Adrenal gland (tissue), 5 donors: ENCODE data around the gene ZNRF3.

Experiments used
- CTCF ChIP-seq, 6 experiments: fragments of 450-650 bp in 4 of 6; fragments of 200-600 bp in 2 of 6; sonication (generic) in 1 of 6; IDR thresholded peaks; 1 replicate in 5 of 6; 2 replicates in 1 of 6; pipeline versions ENCODE4 v1.5.1 to v1.8.0; 2016 to 2021; ENCODE audit warnings: antibody characterized with exemption in 6 of 6, mild to moderate bottlenecking in 2 of 6, moderate library complexity in 1 of 6
- POLR2A ChIP-seq, 2 donors: fragments of 450-650 bp; IDR thresholded peaks; one replicate each; pipeline ENCODE4 v1.6.1; 2017; ENCODE audit warnings: antibody characterized with exemption in 2 of 2, mild to moderate bottlenecking in 2 of 2, moderate library complexity in 1 of 2
- donor health status: DM: no; HTN: no; CAD: no.

GRCh38 chr22:28899199-28899853 is 16.0 kb downstream of the ZNRF3 start:
- TF ChIP-seq CTCF (IDR thresholded peaks at IDR 0.05) (no peak), POLR2A (IDR thresholded peaks at IDR 0.05) (no peak)
